ENCODE measurements around the gene IL17B. TPM values are rescaled to one million over a fixed set of nuclear protein-coding genes. Genes with fewer than 3 reads are reported as not detected.

The IL17B gene
- total RNA-seq, 1 donor from 2014 or later = not detected

DNA sequence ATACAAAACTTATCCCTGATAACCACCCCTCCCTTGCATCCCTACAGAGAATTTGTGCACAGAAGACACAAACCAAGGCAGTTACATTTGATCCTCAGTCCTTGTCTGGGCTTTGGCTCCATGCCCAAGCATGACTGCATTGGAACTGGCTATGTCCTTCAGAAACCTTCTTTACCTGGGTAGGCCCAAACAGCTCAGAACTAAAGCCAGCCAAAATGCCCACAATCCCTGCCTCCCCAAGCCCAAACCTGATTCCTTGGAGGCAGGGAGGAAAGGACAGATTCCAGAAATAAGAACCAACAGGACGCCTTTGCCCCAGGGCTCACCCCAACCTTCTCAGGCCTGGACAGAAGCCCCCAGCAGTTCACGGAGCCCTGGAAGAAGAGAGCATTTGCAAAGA, 8.2 kb downstream of the IL17B start:
- TF ChIP-seq CTCF (IDR thresholded peaks at IDR 0.05; ENCODE audit: unreplicated experiment) = no peak
- Mint-ChIP-seq H3K4me1 (peaks cover 7% of the 10 kb centered on the region), H3K27ac (no peak overlapping the region), H3K4me3 (no peak overlapping the region), H3K36me3 (no peaks in the 10 kb centered on the region), H3K9me3 (no peaks in the 10 kb centered on the region), H3K27me3 (ENCODE audit: low read depth) (no peaks in the 10 kb centered on the region)
- no peak for DNase-seq (ENCODE audit: low spot score in 2 of 2, unreplicated experiment in 2 of 2)

DNA sequence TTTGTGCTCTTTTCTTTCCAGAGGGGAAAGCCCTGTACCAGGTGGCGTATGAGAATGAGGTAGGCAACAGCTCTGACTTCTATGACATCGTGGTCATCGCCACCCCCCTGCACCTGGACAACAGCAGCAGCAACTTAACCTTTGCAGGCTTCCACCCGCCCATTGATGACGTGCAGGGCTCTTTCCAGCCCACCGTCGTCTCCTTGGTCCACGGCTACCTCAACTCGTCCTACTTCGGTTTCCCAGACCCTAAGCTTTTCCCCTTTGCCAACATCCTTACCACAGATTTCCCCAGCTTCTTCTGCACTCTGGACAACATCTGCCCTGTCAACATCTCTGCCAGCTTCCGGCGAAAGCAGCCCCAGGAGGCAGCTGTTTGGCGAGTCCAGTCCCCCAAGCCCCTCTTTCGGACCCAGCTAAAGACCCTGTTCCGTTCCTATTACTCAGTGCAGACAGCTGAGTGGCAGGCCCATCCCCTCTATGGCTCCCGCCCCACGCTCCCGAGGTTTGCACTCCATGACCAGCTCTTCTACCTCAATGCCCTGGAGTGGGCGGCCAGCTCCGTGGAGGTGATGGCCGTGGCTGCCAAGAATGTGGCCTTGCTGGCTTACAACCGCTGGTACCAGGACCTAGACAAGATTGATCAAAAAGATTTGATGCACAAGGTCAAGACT, 11.0 kb downstream of the IL17B start:
- H3K27ac Mint-ChIP-seq = no peak overlapping the region
- H3K4me3 Mint-ChIP-seq = no peak overlapping the region
- TF ChIP-seq CTCF (IDR thresholded peaks at IDR 0.05; ENCODE audit: unreplicated experiment) = no peak
- no peaks in the 10 kb centered on the region for H3K27me3 Mint-ChIP-seq (ENCODE audit: low read depth)
- no peaks in the 10 kb centered on the region for H3K36me3 Mint-ChIP-seq
- H3K9me3 Mint-ChIP-seq = no peaks in the 10 kb centered on the region
- H3K4me1 Mint-ChIP-seq = peaks cover 7% of the 10 kb centered on the region
- DNase-seq (ENCODE audit: low spot score in 2 of 2, unreplicated experiment in 2 of 2) = no peak

DNA sequence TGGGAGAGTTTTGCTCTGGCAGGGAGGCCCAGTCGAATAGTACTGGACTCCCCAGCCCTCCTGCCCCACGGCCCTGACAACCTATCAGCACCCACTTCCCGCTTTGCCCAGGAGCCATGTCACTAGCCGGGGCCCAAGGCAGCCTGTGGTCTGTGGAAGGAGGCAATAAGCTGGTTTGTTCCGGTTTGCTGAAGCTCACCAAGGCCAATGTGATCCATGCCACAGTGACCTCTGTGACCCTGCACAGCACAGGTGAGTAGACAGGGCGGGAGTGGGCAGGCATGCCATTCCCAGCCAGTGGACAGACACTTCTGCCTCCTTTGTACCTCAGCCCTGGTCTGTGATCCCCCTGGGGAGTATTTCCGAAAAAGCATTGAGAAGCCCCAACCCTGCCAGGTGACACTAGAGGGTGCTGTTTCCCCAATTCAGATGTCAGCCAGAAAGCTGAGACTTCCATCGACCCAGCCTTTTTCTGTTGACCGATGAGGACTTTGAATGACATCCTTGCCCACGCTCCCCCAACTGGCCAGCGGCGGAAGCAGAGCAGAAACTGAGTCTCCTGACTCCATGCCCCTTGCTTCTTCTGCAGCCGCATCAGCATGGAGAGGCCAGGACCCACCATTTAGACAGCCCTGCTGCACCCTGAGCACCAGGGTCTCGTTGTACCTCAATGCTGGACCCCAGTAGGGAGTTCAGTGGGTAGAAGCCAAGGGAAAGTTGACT, 11.7 kb downstream of the IL17B start:
- Mint-ChIP-seq H3K36me3 (no peaks in the 10 kb centered on the region), H3K4me1 (peaks cover 7% of the 10 kb centered on the region), H3K4me3 (no peak overlapping the region), H3K9me3 (no peaks in the 10 kb centered on the region), H3K27me3 (ENCODE audit: low read depth) (no peaks in the 10 kb centered on the region), H3K27ac (no peak overlapping the region)
- peak; percentile 66 for TF ChIP-seq CTCF (IDR thresholded peaks at IDR 0.05; ENCODE audit: unreplicated experiment)
- DNase-seq (ENCODE audit: low spot score in 2 of 2, unreplicated experiment in 2 of 2) = peak in 1 of 2 experiments; percentile 73

DNA sequence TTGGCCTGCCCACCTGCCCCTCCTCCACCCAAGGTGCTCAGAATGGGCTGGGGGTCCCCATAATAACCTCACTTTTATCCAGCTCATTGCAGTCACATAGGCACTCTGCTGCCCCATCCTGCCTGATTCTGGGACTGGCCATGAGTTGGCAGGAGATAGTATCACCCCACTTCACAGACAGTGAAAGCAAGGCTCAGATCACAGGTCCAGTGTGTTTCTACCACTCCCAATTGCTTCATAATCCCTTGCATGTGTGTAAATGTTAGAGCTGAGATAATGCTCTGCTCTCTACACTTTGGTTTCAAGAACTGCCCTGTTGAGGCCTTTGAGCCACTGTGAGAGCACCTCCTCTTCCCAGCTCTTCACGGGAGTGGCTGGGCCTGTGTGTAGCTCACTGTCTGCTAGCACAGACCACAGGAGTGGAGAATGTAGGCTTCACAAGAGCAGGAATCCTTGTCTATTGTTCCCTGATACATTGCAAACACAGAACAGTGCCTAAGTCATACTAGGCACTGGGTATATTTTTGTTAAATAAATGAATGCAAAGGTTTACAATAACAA, 12.8 kb downstream of the IL17B start:
- H3K9me3 Mint-ChIP-seq = no peaks in the 10 kb centered on the region
- H3K36me3 Mint-ChIP-seq = no peaks in the 10 kb centered on the region
- H3K4me1 Mint-ChIP-seq = peaks cover 6% of the 10 kb centered on the region
- no peak for TF ChIP-seq CTCF (IDR thresholded peaks at IDR 0.05; ENCODE audit: unreplicated experiment)
- H3K4me3 Mint-ChIP-seq = no peak overlapping the region
- H3K27me3 Mint-ChIP-seq (ENCODE audit: low read depth) = no peaks in the 10 kb centered on the region
- no peak for DNase-seq (ENCODE audit: low spot score in 2 of 2, unreplicated experiment in 2 of 2)
- H3K27ac Mint-ChIP-seq = no peak overlapping the region

DNA sequence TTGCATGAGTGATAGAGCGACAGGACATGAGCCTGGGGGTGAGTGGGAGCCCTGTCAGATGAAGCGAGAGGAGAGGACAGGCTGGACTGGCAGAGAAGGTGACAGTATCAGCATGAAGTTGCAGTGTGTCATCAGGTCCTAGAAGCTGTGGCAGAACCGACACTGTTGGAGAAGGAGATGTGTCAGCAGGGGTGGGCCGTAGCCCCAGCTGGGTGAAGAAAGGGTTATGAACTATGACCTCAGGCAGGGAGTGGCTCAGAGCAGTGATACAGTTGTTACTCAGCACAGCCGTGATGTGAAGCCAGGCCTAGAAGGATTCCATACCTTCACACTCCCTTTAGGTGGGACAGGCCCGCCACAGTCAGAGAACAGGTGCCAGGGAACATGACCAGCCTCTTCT, 13.7 kb downstream of the IL17B start:
- Mint-ChIP-seq H3K4me3 (no peak overlapping the region), H3K27me3 (ENCODE audit: low read depth) (no peaks in the 10 kb centered on the region), H3K9me3 (no peaks in the 10 kb centered on the region), H3K36me3 (no peaks in the 10 kb centered on the region), H3K4me1 (no peaks in the 10 kb centered on the region), H3K27ac (no peak overlapping the region)
- TF ChIP-seq CTCF (IDR thresholded peaks at IDR 0.05; ENCODE audit: unreplicated experiment) = no peak
- no peak for DNase-seq (ENCODE audit: low spot score in 2 of 2, unreplicated experiment in 2 of 2)
